ENCODE data around the gene ANKK1. TPM values are rescaled to one million over a fixed set of nuclear protein-coding genes. Genes with fewer than 3 reads are reported as not detected.

Gene ANKK1
- total and polyA plus RNA-seq, 2 donors (not counting 1 experiment from before 2014, with no cell fraction given), result not detected

- DNase-seq (ENCODE audit: low read depth in 2 of 2), result no peak
- Histone ChIP-seq H3K4me3 (replicated peaks in 1 of 4; ENCODE audit: control extremely low read depth in 1 of 4, insufficient read depth in 1 of 4, low read depth in 3 of 4, low read length in 4 of 4) (no peak overlapping the region), H4K20me1 (ENCODE audit: control insufficient read depth, extremely low read depth, insufficient read depth, low read length) (no peaks in the 10 kb centered on the region), H3K36me3 (ENCODE audit: control insufficient read depth, insufficient read depth, low read length) (no peaks in the 10 kb centered on the region), H3K9ac (ENCODE audit: insufficient read depth, low read length) (no peak overlapping the region), H3K4me1 (ENCODE audit: control insufficient read depth, extremely low read depth, insufficient read depth, low read length) (no peaks in the 10 kb centered on the region), H3K79me2 (ENCODE audit: control insufficient read depth, insufficient read depth, low read length) (no peaks in the 10 kb centered on the region), H2AFZ (ENCODE audit: low read length) (no peak overlapping the region), H3K4me2 (ENCODE audit: extremely low read depth, insufficient read depth, low read length) (no peak overlapping the region), H3K27me3 (ENCODE audit: control insufficient read depth, insufficient read depth, low read length) (no peaks in the 10 kb centered on the region), H3K27ac (ENCODE audit: insufficient read depth, low read length) (no peak overlapping the region), H3K9me3 (ENCODE audit: control insufficient read depth, insufficient read depth, low read depth, low read length) (no peaks in the 10 kb centered on the region)
- TF ChIP-seq, protein P1, sequence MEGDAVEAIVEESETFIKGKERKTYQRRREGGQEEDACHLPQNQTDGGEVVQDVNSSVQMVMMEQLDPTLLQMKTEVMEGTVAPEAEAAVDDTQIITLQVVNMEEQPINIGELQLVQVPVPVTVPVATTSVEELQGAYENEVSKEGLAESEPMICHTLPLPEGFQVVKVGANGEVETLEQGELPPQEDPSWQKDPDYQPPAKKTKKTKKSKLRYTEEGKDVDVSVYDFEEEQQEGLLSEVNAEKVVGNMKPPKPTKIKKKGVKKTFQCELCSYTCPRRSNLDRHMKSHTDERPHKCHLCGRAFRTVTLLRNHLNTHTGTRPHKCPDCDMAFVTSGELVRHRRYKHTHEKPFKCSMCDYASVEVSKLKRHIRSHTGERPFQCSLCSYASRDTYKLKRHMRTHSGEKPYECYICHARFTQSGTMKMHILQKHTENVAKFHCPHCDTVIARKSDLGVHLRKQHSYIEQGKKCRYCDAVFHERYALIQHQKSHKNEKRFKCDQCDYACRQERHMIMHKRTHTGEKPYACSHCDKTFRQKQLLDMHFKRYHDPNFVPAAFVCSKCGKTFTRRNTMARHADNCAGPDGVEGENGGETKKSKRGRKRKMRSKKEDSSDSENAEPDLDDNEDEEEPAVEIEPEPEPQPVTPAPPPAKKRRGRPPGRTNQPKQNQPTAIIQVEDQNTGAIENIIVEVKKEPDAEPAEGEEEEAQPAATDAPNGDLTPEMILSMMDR (conservative IDR thresholded peaks at IDR 0.05 in 1 of 2, IDR thresholded peaks at IDR 0.05 in 1 of 2; ENCODE audit: low read depth in 1 of 2, low read length in 2 of 2), result no peak
- no peak for TF ChIP-seq EZH2 (IDR thresholded peaks at IDR 0.05; ENCODE audit: low read length, missing control alignments)
Measured at GRCh38 chr11:113409526-113409925, 21.9 kb downstream of the ANKK1 start.

DNA sequence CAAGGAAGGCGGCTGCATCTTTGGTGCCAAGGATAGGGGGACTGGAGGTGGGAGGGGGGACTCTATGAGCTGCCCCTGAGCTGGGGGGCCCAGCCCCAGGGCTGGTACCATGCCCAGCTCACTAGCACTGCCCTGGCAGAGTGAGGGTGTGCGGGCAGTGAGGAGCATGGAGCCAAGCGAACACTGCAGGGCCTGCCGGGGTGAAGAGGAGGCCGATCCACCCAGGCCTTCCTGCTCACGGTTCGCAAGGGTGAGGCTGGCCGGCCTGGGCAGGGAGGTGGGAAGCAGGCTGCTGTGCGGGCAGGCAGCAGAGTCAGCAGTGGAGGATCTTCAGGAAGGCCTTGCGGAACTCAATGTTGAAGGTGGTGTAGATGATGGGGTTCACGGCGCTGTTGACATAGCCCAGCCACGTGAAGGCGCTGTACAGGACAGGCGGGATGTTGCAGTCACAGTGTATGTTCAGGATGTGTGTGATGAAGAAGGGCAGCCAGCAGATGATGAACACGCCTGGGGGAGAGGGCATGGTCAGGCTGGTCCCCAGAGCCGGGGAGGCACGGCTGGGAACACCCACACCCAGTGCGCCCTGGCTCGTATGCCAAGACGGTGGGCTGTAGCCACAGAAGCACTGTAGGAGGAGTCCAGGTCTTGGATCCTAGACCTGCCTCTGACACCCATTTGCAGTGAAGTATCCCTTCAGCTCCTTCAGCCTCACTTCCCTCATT is 23.0 kb downstream of the ANKK1 start:
- H3K4me3 ChIP-seq (replicated peaks in 1 of 4; ENCODE audit: control extremely low read depth in 1 of 4, insufficient read depth in 1 of 4, low read depth in 3 of 4, low read length in 4 of 4), result no peak overlapping the region
- H3K27ac ChIP-seq (ENCODE audit: insufficient read depth, low read length), result no peak overlapping the region
- H3K36me3 ChIP-seq (ENCODE audit: control insufficient read depth, insufficient read depth, low read length), result no peaks in the 10 kb centered on the region
- DNase-seq (ENCODE audit: low read depth in 2 of 2), result no peak
- H3K27me3 ChIP-seq (ENCODE audit: control insufficient read depth, insufficient read depth, low read length), result no peaks in the 10 kb centered on the region
- no peak for TF ChIP-seq EZH2 (IDR thresholded peaks at IDR 0.05; ENCODE audit: low read length, missing control alignments)
- TF ChIP-seq, protein P1 (conservative IDR thresholded peaks at IDR 0.05 in 1 of 2, IDR thresholded peaks at IDR 0.05 in 1 of 2; ENCODE audit: low read depth in 1 of 2, low read length in 2 of 2), result no peak
- no peak overlapping the region for H2AFZ ChIP-seq (ENCODE audit: low read length)
- H3K4me2 ChIP-seq (ENCODE audit: extremely low read depth, insufficient read depth, low read length), result no peak overlapping the region
- H3K9ac ChIP-seq (ENCODE audit: insufficient read depth, low read length), result no peak overlapping the region
- H4K20me1 ChIP-seq (ENCODE audit: control insufficient read depth, extremely low read depth, insufficient read depth, low read length), result no peaks in the 10 kb centered on the region
- no peaks in the 10 kb centered on the region for H3K9me3 ChIP-seq (ENCODE audit: control insufficient read depth, insufficient read depth, low read depth, low read length)
- no peaks in the 10 kb centered on the region for H3K79me2 ChIP-seq (ENCODE audit: control insufficient read depth, insufficient read depth, low read length)
- H3K4me1 ChIP-seq (ENCODE audit: control insufficient read depth, extremely low read depth, insufficient read depth, low read length), result no peaks in the 10 kb centered on the region

- no peaks in the 10 kb centered on the region for H3K27me3 ChIP-seq (ENCODE audit: control insufficient read depth, insufficient read depth, low read length)
- no peak overlapping the region for H2AFZ ChIP-seq (ENCODE audit: low read length)
Measured at GRCh38 chr11:113411536-113411935, 24.0 kb downstream of the ANKK1 start.

More at GRCh38 chr11:113411536-113411935, 24.0 kb downstream of the ANKK1 start:
- H3K27ac ChIP-seq (ENCODE audit: insufficient read depth, low read length), result no peak overlapping the region
- H3K79me2 ChIP-seq (ENCODE audit: control insufficient read depth, insufficient read depth, low read length), result no peaks in the 10 kb centered on the region
- no peak overlapping the region for H3K4me2 ChIP-seq (ENCODE audit: extremely low read depth, insufficient read depth, low read length)
- no peak for DNase-seq (ENCODE audit: low read depth in 2 of 2)
- H3K9ac ChIP-seq (ENCODE audit: insufficient read depth, low read length), result no peak overlapping the region
- no peak for TF ChIP-seq EZH2 (IDR thresholded peaks at IDR 0.05; ENCODE audit: low read length, missing control alignments)
- TF ChIP-seq, protein P1 (conservative IDR thresholded peaks at IDR 0.05 in 1 of 2, IDR thresholded peaks at IDR 0.05 in 1 of 2; ENCODE audit: low read depth in 1 of 2, low read length in 2 of 2), result no peak
- no peaks in the 10 kb centered on the region for H3K36me3 ChIP-seq (ENCODE audit: control insufficient read depth, insufficient read depth, low read length)
- H3K9me3 ChIP-seq (ENCODE audit: control insufficient read depth, insufficient read depth, low read depth, low read length), result no peaks in the 10 kb centered on the region
- no peaks in the 10 kb centered on the region for H3K4me1 ChIP-seq (ENCODE audit: control insufficient read depth, extremely low read depth, insufficient read depth, low read length)
- H3K4me3 ChIP-seq (replicated peaks in 1 of 4; ENCODE audit: control extremely low read depth in 1 of 4, insufficient read depth in 1 of 4, low read depth in 3 of 4, low read length in 4 of 4), result no peak overlapping the region
- no peaks in the 10 kb centered on the region for H4K20me1 ChIP-seq (ENCODE audit: control insufficient read depth, extremely low read depth, insufficient read depth, low read length)

Data from fibroblast of lung (primary cell).